Astrocyte of the cerebellum (primary cell): Measurements from ENCODE around the gene CLIP1.

Experiments
- DNase-seq: peaks from one replicate; pipeline ENCODE4 v3.0.0-alpha.2; 2011; ENCODE audit warnings: low read depth
- H3K4me3 ChIP-seq: 2 replicates; pipeline ENCODE4 v1.5.1; 2011; ENCODE audit warnings: mild to moderate bottlenecking, low read depth, low read length, moderate library complexity
- CTCF ChIP-seq: IDR thresholded peaks from 2 replicates; pipeline ENCODE4 v1.5.1; 2012; ENCODE audit warnings: low read length, low read depth, moderate library complexity, mild to moderate bottlenecking; ENCODE audit errors: missing control alignments
- in situ Hi-C: cut with HindIII; loops from 2 replicates; pipeline ENCODE4 v1.10.0; 2017; ENCODE audit warnings: low sequenced_read_pairs

CLIP1 gene

GRCh38 chr12:122297494-122297893, 125.0 kb downstream of the CLIP1 start:
- in situ Hi-C loops: no loop called here
- TF ChIP-seq CTCF: no peak
- DNase-seq: no peak
- no peak overlapping the region for H3K4me3 ChIP-seq

DNA sequence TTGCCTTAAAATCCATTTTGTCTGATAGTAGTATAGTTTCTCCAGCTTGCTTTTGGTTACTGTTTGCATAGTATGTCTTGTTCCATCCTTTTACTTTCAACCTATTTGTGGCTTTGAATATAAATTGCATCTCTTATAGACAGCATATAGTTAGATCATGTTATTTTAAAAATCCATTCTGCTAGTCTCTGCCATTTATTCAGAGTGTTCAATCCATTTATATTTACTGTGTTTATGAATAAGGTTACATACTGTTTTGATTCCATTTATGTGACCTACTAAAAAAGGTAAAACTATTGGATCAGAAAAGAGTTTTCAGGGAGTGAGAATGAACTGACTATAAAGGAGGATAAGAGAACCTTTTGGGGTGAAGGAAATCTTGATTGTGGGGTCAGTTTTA, 126.6 kb downstream of the CLIP1 start:
- no peak for TF ChIP-seq CTCF
- in situ Hi-C loops: no loop called here
- no peak for DNase-seq
- no peak overlapping the region for H3K4me3 ChIP-seq

- TF ChIP-seq CTCF: no peak
- DNase-seq: no peak
- in situ Hi-C loops: no loop called here
- no peak overlapping the region for H3K4me3 ChIP-seq
Measured at GRCh38 chr12:122293081-122293480, 129.4 kb downstream of the CLIP1 start.

DNA sequence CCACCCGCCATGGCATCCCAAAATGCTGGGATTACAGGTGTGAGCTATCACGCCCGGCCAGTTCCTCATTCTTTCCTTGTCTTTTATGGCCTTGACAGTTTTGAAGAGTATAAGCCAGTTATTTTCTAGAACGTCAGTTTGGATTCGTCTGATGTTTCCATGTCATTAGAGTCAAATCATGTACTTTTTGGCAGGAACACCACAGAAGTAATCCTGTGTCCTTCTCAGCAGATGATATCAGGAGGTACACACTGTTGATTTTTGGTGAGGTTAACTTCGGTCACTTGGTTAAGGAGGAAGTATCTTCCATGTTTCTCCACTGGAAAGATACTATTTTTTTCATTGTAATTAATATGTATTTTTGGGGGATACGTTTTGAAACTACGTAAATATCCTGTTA, 131.0 kb downstream of the CLIP1 start:
- TF ChIP-seq CTCF: no peak
- DNase-seq: no peak
- in situ Hi-C loops: no loop called here
- no peak overlapping the region for H3K4me3 ChIP-seq

DNA sequence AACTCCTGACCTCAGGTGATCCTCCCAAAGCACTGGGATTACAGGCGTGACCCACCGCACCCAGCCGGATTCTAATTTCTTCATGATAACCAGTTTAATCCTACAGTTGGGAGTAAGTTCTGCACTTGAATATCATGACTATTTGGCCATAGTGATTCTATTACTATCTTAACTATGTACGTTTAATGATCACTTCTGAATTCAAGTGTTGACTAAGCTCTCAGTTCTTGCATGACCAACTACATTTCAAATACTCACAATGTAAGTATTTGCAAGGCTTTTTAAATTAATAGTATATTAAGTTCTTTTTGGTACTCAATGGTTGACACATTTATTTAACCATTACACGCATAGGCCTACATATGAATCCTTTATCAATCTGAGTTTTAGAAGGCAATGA, 138.8 kb downstream of the CLIP1 start:
- H3K4me3 ChIP-seq: no peak overlapping the region
- in situ Hi-C loops: loop anchor here (5.0 kb wide), 1 partner anchor 39 kb away; no protein-coding TSS in a partner anchor
- TF ChIP-seq CTCF: no peak
- DNase-seq: no peak

GRCh38 chr12:122282061-122282460, 140.4 kb downstream of the CLIP1 start:
- DNase-seq: peak; percentile 61
- no peak overlapping the region for H3K4me3 ChIP-seq
- in situ Hi-C loops: loop anchor here (5.0 kb wide), 1 partner anchor 40 kb away; no protein-coding TSS in a partner anchor
- TF ChIP-seq CTCF: no peak

GRCh38 chr12:122276242-122276641, 146.2 kb downstream of the CLIP1 start:
- no peak overlapping the region for H3K4me3 ChIP-seq
- DNase-seq: no peak
- in situ Hi-C loops: no loop called here
- TF ChIP-seq CTCF: no peak
